K562 (cell line): ENCODE results near the gene MLX. TPM values are rescaled to one million over a fixed set of nuclear protein-coding genes. Genes with fewer than 3 reads are reported as not detected.

ENCODE experiments used
- ATAC-seq: fragments of 200-7000 bp; cut with Tn5 transposase; 3 replicates; pipeline ENCODE4 v1.9.1; 2020; ENCODE audit warnings: moderate library complexity
- BruUV-seq: library from RNA; stranded (reverse); fragments of 400-500 nt; replicated peaks from 2 replicates; lab custom pipeline; 2021; lab: Mats Ljungman, UMichigan
- CTCF ChIA-PET: fragments of 300-600 bp; formaldehyde crosslinking; extraction: SDS; loops from one replicate; lab custom pipeline; 2021; ENCODE audit warnings: low intra/inter-chr PET ratio; lab: Yijun Ruan, JAX
- POLR2A ChIA-PET: fragments of 300-600, 350-650 bp; sonication (Branson Sonifier 250); formaldehyde crosslinking; extraction: SDS; loops from one replicate; lab custom pipeline; 2021; ENCODE audit warnings: antibody characterized with exemption, inconsistent platforms; lab: Yijun Ruan, JAX
- DNase-seq, 4 experiments: peaks; one replicate each; pipeline versions ENCODE4 v3.0.0 to v3.0.0-alpha.2; 2011 to 2018; ENCODE audit warnings: low spot score in 3 of 4, mixed read lengths in 3 of 4; ENCODE audit errors: extremely low read depth in 1 of 4
- FAIRE-seq: peaks from 2 replicates; lab custom pipeline; 2011; peaks lifted over from hg19 to GRCh38; lab: Jason Lieb, UNC
- H2AFZ ChIP-seq: 2 replicates; pipeline ENCODE4 v1.6.0; 2011; ENCODE audit warnings: low read depth, low read length, control low read depth, inconsistent platforms
- H3K27ac ChIP-seq: fragments of 200-600 bp; 3 replicates; pipeline ENCODE4 v1.8.0; 2011; ENCODE audit warnings: low read depth, mild to moderate bottlenecking, control low read depth, inconsistent platforms, low read length, moderate library complexity, mixed read lengths; ENCODE audit errors: extremely low read depth
- H3K27me3 ChIP-seq, 2 experiments: fragments of 300-600 bp in 1 of 2; 2 replicates in 1 of 2; 3 replicates in 1 of 2; pipeline versions ENCODE4 v1.6.0 to v1.8.0; 2011; ENCODE audit warnings: inconsistent platforms in 2 of 2, low read length in 2 of 2, mild to moderate bottlenecking in 1 of 2, mixed read lengths in 1 of 2, moderate library complexity in 1 of 2; ENCODE audit not compliant: control insufficient read depth in 2 of 2, insufficient read depth in 2 of 2
- H3K36me3 ChIP-seq: fragments of 300-600 bp; 3 replicates; pipeline ENCODE4 v1.8.0; 2011; ENCODE audit warnings: mild to moderate bottlenecking, low read length, inconsistent platforms; ENCODE audit not compliant: control insufficient read depth, insufficient read depth
- H3K4me1 ChIP-seq, 2 experiments: fragments of 200-600 bp in 1 of 2; replicated peaks in 1 of 2; 2 replicates in 1 of 2; 3 replicates in 1 of 2; pipeline versions ENCODE4 v1.5.1 to v1.8.0; 2011; ENCODE audit warnings: inconsistent platforms in 2 of 2, low read length in 2 of 2, mild to moderate bottlenecking in 1 of 2, mixed read lengths in 1 of 2, moderate library complexity in 1 of 2; ENCODE audit not compliant: control insufficient read depth in 2 of 2, insufficient read depth in 2 of 2
- H3K4me2 ChIP-seq: 2 replicates; pipeline ENCODE4 v1.6.1; 2011; ENCODE audit warnings: low read length, control low read depth, inconsistent platforms, mixed read lengths; ENCODE audit not compliant: insufficient read depth
- H3K4me3 ChIP-seq: fragments of 200-600 bp; sonication (generic), shearing (Covaris generic); 2 replicates; pipeline ENCODE4 v1.5.1; 2016; ENCODE audit warnings: control low read depth, inconsistent platforms
- H3K79me2 ChIP-seq: fragments of 200-600 bp; 3 replicates; pipeline ENCODE4 v1.8.0; 2011; ENCODE audit warnings: low read length, inconsistent platforms; ENCODE audit not compliant: control insufficient read depth, insufficient read depth
- H3K9ac ChIP-seq, 2 experiments: 2 replicates each; pipeline versions ENCODE4 v1.6.0 to v1.6.1; 2011; ENCODE audit warnings: low read depth in 2 of 2, low read length in 2 of 2, control low read depth in 1 of 2, inconsistent platforms in 1 of 2, mild to moderate bottlenecking in 1 of 2, mixed read lengths in 1 of 2; ENCODE audit not compliant: insufficient read depth in 1 of 2
- H3K9me1 ChIP-seq: one replicate; pipeline ENCODE4 v1.6.0; 2011; ENCODE audit warnings: inconsistent platforms, mild to moderate bottlenecking, low read length, moderate library complexity; ENCODE audit not compliant: control insufficient read depth, insufficient read depth
- H3K9me3 ChIP-seq: replicated peaks from 2 replicates; pipeline ENCODE4 v1.5.1; 2011; ENCODE audit warnings: low read depth, low read length, inconsistent platforms; ENCODE audit not compliant: control insufficient read depth, insufficient read depth
- H4K20me1 ChIP-seq: replicated peaks from 2 replicates; pipeline ENCODE4 v1.6.1; 2011; ENCODE audit warnings: low read length, inconsistent platforms, mixed read lengths; ENCODE audit not compliant: control insufficient read depth, insufficient read depth
- BRCA1 ChIP-seq, 2 experiments: fragments of 450-650 bp in 1 of 2; sonication (generic) in 1 of 2; formaldehyde crosslinking in 1 of 2; IDR thresholded peaks; 2 replicates each; pipeline versions ENCODE4 v1.5.0 to v1.6.1; 2017 to 2020; ENCODE audit warnings: mild to moderate bottlenecking in 1 of 2, missing genetic modification reagents in 1 of 2
- HMG20B ChIP-seq: fragments of 250-450 bp; sonication (Bioruptor Pico); IDR thresholded peaks from 2 replicates; pipeline ENCODE4 v1.5.0; 2021; ENCODE audit warnings: mild to moderate bottlenecking
- RBBP5 ChIP-seq: fragments of 200-600 bp; sonication (generic); IDR thresholded peaks from 2 replicates; pipeline ENCODE4 v1.6.1; 2012; ENCODE audit warnings: borderline replicate concordance, mild to moderate bottlenecking, low read length, control low read depth, inconsistent platforms; ENCODE audit not compliant: insufficient read depth, poor library complexity, severe bottlenecking
- TFAM ChIP-seq: fragments of 250-450 bp; sonication (Bioruptor Pico); conservative IDR thresholded peaks from 2 replicates; pipeline ENCODE4 v1.5.0; 2021; ENCODE audit warnings: mild to moderate bottlenecking, moderate library complexity
- WGBS: fragments of 100-300 bp; shearing (Covaris generic); methylation state at CpG from one replicate; pipeline ENCODE4 v1.1.6; 2016; ENCODE audit warnings: low coverage, mixed read lengths; ENCODE audit not compliant: insufficient coverage; ENCODE audit errors: missing lambda C conversion rate; 5-methylcytosine and 5-hydroxymethylcytosine counted together
- in situ Hi-C: fragments of 300-500 bp; cut with MboI; formaldehyde crosslinking; loops from 4 replicates; pipeline ENCODE4 v1.15.0; 2018; ENCODE audit warnings: inconsistent platforms, mixed read lengths
- intact Hi-C: fragments of 100-400 bp; cut with micrococcal nuclease; formaldehyde crosslinking; loops from 2 replicates; pipeline ENCODE4 v1.14.2; 2022
- polyA plus RNA-seq, 8 experiments: library from polyadenylated mRNA; depleted of rRNA in 4 of 8; stranded (reverse) in 5 of 8; unstranded in 3 of 8; fragments of >200 nt; fragmentation: Nextera tagmentation in 2 of 8; fragmentation: Illumina TruSeq in 1 of 8; extraction: Ambion mirVana in 2 of 8; extraction: Trizol in 1 of 8; gene quantifications; 2 replicates each; pipeline versions ENCODE4 v1.2.1 to v1.2.3, GENCODE V29; 2011 to 2014; ENCODE audit warnings: inconsistent platforms in 1 of 8, missing spikeins in 1 of 8
- total RNA-seq, 7 experiments: library from RNA; depleted of rRNA in 6 of 7; stranded (reverse); fragments of >200 nt in 6 of 7; fragmentation: Illumina TruSeq in 2 of 7; extraction: Trizol in 2 of 7; gene quantifications; 2 replicates each; pipeline versions ENCODE4 v1.2.1 to v1.2.3, GENCODE V29; 2011 to 2021; ENCODE audit warnings: low replicate concordance in 1 of 7
- TF ChIP-seq, protein P1 (sequence below): fragments of 450-650 bp; IDR thresholded peaks from 2 replicates; pipeline ENCODE4 v1.6.1; 2016; ENCODE audit warnings: missing biosample characterization, missing genetic modification characterization

Gene MLX
- total and polyA plus RNA-seq, 9 of the 15 experiments (the other 6 are each of a cell fraction or from before 2014, with no cell fraction given), result 42.9 to 100 (median 58.9) TPM

DNA sequence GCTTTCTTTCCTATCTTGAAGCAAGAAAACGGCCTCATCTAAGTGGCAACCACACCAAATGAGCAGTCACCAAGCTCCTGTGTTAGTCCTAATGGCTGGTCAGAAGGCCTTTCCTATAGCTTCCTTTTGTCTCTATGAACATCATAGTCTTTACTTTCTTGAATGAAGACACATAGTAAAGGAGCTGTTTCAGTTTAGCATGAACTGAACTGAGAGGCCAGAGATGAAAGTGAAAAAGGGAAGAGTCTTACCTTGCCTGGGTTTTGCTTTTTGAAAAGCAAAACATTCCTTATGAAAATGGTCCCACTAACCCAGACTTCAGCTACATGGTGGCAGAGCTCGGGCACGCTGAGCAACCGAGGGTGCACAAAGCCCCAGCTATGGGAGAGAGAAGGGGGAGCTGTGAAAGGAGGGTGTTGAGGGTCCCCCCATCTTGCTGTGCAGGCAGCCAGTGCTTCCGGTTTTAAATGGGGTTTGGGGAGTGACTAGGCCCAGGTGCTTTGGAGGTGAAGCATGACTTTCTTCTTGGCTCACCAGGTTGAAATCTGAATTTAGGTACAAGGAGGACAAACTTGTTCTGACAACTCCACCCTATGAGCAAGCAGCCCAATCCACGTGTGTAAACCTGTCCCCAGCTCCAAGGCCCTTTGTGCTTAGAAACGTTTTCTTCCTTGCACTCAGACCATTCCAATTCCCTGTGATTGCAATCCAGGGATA is 19.8 kb downstream of the MLX start:
- BruUV-seq, result no TSS peak
- CTCF ChIA-PET, result no interaction called here
- Histone ChIP-seq H4K20me1 (no peaks in the 10 kb centered on the region), H2AFZ (no peak overlapping the region), H3K27me3 (no peaks in the 10 kb centered on the region), H3K4me1 (no peaks in the 10 kb centered on the region), H3K4me2 (no peak overlapping the region), H3K9ac (peak overlapping the region in 1 of 2 experiments; percentile 55; a peak in 1 of 4 replicates), H3K27ac (no peak overlapping the region), H3K9me3 (no peaks in the 10 kb centered on the region), H3K79me2 (no peaks in the 10 kb centered on the region), H3K9me1 (no peaks in the 10 kb centered on the region)
- ATAC-seq (no peak), FAIRE-seq (peak; percentile 69), DNase-seq (no peak)
- POLR2A ChIA-PET, result interaction anchor here (0.6 to 1.6 kb wide), 3 partner anchors 8 to 323 kb away, joined by 3 to 8 read pairs (median 8); partner anchors contain the start of gene RETREG3
- 69% methylated on average over 7 of the region's 7 CpGs for WGBS
- intact Hi-C loops (no loop called here), in situ Hi-C loops (loop anchor here (10.0 kb wide), 1 partner anchor 338 kb away; no protein-coding TSS in a partner anchor)
- TF ChIP-seq HMG20B (no peak), RBBP5 (no peak), TFAM (CRISPR knock-in tag) (no peak), BRCA1 (IDR thresholded peaks at IDR 0.05) (no peak), BRCA1 (CRISPR knock-in tag; IDR thresholded peaks at IDR 0.05) (no peak)
- TF ChIP-seq, protein P1, sequence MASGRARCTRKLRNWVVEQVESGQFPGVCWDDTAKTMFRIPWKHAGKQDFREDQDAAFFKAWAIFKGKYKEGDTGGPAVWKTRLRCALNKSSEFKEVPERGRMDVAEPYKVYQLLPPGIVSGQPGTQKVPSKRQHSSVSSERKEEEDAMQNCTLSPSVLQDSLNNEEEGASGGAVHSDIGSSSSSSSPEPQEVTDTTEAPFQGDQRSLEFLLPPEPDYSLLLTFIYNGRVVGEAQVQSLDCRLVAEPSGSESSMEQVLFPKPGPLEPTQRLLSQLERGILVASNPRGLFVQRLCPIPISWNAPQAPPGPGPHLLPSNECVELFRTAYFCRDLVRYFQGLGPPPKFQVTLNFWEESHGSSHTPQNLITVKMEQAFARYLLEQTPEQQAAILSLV (tag), result no peak
- TF ChIP-seq, all 486 proteins: peak for 0
- no peak overlapping the region for H3K4me3 ChIP-seq
- peaks cover 92% of the 10 kb centered on the region for H3K36me3 ChIP-seq
